Breast epithelium (tissue), 3 donors: ENCODE results near the gene DGKI.

Experiments used
- POLR2A ChIP-seq: fragments of 450-650 bp; IDR thresholded peaks from one replicate; pipeline ENCODE4 v1.6.1; 2016; ENCODE audit warnings: antibody characterized with exemption, mild to moderate bottlenecking, moderate library complexity
- POLR2AphosphoS5 ChIP-seq, 3 donors: sonication (generic); formaldehyde crosslinking; IDR thresholded peaks; one replicate each; pipeline ENCODE4 v1.6.1; 2017; ENCODE audit warnings: antibody characterized with exemption in 3 of 3
- TF ChIP-seq, protein P1 (sequence below), 3 donors: fragments of 450-650 bp; IDR thresholded peaks; one replicate each; pipeline ENCODE4 v1.5.1; 2016 to 2017; ENCODE audit warnings: antibody characterized with exemption in 3 of 3, mild to moderate bottlenecking in 3 of 3, moderate library complexity in 3 of 3

DNA sequence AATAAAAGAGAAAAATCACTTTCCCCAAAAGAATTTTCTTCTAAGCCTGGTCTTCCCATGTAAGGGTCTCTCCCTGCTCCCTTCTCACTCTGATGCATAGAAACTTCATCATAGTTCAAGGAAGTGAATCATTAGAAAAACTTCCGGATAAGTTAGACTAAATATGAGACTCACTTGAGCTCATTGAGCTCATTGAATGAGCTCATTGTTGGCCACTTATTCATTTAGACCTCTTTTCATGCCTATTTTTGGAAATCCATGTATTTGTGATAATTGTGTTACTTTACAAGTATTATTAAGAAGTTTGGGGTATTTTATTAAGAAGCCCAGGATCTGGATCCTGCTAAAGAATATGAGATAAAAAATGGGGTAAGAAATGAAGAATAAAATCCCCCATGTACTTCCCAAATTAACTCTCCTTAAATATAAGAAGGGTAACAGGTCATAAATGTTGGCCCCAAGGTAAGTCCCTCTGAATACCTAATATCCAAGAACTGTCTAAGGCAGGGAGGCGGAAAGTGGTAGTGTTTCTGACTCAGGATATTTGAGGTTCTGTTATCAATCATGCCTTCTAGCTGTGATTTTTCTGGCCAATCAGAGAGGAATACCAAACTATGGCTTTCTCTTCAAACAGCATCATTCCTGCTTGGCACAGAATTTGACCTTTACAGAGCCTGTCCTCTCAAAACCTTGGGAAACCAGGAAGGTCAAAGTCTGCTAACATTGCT is 266.7 kb downstream of the DGKI start:
- TF ChIP-seq POLR2A (no peak), POLR2AphosphoS5 (IDR thresholded peaks at IDR 0.05) (no peak)
- TF ChIP-seq, protein P1, sequence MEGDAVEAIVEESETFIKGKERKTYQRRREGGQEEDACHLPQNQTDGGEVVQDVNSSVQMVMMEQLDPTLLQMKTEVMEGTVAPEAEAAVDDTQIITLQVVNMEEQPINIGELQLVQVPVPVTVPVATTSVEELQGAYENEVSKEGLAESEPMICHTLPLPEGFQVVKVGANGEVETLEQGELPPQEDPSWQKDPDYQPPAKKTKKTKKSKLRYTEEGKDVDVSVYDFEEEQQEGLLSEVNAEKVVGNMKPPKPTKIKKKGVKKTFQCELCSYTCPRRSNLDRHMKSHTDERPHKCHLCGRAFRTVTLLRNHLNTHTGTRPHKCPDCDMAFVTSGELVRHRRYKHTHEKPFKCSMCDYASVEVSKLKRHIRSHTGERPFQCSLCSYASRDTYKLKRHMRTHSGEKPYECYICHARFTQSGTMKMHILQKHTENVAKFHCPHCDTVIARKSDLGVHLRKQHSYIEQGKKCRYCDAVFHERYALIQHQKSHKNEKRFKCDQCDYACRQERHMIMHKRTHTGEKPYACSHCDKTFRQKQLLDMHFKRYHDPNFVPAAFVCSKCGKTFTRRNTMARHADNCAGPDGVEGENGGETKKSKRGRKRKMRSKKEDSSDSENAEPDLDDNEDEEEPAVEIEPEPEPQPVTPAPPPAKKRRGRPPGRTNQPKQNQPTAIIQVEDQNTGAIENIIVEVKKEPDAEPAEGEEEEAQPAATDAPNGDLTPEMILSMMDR (IDR thresholded peaks at IDR 0.05) = no peak
